Stimulated activated CD8-positive, alpha-beta memory T cell treated with anti-CD3 and anti-CD28 coated beads, Interleukin-12 subunit alpha, Interleukin-12 subunit beta, amount 100 ng/mL, for 1 hour (primary cell): ENCODE data around the gene RMI2.
A peak's percentile ranks its signal among the peaks of the same experiment; 100 is the strongest.

ENCODE experiments used
- DNase-seq: peaks from one replicate; pipeline ENCODE4 v3.0.0-alpha.2; 2020; ENCODE audit warnings: low read depth

The RMI2 gene

GRCh38 chr16:11384184-11384955, 39.1 kb downstream of the RMI2 start:
- no peak for DNase-seq

DNA sequence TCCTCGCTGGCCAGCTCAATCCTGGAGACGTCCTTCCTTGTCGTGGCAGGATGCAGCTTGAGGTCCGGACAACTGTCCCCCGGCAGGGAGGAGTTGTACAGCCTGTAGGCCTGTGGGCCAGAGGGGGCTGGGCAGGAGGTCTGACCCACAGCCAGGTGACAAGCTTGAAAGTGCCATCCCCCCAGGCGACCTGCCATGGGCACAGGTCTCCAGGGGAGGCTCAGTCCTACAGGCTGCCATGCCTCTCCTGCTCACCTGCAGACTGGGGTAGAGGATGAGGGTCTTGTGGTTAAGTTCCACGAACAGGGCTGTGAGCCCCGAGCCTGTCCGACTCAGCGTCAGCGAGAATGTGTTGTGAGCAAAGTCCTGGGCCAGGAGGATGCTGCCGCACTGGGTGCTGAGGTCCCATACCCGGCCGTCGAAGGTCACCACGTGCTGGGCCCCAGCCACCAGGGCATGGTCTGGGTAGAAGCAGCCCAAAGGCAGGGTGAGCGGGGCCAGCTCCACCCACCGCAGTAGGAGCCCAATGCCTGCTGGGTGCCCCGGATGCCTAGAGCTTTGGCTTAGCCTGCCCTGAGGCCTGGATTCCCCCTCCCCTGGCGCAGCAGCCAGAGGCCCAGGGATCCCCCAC, 39.8 kb downstream of the RMI2 start:
- no peak for DNase-seq

GRCh38 chr16:11386054-11386680, 40.9 kb downstream of the RMI2 start:
- DNase-seq = no peak

DNA sequence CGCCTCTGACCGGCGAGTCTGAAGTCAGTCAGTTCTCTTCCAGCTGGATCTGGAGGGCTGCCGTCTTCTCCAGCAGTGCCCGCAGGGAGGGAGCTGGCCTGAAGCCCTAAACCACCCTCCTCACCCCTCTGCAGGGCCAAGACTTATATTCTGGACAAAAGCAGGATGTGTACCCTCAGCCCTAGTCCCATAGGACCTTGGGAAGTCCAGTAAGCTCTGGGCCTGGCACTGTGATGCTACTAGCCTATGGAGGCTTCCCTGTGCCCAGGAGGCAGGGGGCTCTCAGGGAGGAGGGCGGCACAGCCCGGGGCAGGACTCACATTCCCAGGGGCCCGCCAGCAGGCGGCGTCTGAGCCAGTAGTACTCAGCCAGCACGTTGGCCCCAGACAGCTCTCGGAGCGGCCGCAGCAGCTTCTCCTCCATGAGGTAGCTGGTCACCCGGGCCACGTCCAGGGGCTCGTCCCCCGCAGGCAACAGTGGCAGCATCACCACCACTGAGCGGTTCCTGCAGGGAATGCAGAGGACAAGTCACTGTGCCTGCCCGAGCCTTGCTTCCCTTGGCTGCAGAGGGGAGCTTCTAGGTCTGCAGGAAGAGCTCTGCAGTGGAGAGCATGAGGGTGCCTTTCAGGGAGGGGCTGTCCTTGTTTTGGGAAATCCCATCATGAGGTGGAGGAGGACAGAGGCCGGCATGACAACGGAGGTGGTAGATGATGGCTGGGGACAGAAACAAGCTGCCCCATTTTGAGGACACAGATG, 41.7 kb downstream of the RMI2 start:
- no peak for DNase-seq

DNA sequence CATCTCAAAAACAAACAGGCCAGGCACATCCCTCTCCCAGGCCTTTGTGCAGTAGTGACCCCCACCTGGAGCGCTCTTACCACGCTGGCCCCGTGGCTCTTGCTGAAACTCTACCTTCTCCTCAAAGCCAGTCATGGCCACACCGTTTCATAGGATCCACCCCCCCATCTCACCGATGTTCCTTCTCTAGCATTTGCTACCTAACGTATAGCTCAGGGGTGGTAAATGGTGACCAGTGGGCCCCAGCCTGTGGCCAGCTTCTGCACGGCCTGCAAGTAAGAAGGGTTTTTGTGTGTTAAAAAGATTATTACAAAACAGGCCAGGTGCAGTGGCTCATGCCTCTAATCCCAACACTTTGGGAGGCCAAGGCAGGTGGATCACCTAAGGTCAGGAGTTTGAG, 43.8 kb downstream of the RMI2 start:
- DNase-seq = no peak

DNA sequence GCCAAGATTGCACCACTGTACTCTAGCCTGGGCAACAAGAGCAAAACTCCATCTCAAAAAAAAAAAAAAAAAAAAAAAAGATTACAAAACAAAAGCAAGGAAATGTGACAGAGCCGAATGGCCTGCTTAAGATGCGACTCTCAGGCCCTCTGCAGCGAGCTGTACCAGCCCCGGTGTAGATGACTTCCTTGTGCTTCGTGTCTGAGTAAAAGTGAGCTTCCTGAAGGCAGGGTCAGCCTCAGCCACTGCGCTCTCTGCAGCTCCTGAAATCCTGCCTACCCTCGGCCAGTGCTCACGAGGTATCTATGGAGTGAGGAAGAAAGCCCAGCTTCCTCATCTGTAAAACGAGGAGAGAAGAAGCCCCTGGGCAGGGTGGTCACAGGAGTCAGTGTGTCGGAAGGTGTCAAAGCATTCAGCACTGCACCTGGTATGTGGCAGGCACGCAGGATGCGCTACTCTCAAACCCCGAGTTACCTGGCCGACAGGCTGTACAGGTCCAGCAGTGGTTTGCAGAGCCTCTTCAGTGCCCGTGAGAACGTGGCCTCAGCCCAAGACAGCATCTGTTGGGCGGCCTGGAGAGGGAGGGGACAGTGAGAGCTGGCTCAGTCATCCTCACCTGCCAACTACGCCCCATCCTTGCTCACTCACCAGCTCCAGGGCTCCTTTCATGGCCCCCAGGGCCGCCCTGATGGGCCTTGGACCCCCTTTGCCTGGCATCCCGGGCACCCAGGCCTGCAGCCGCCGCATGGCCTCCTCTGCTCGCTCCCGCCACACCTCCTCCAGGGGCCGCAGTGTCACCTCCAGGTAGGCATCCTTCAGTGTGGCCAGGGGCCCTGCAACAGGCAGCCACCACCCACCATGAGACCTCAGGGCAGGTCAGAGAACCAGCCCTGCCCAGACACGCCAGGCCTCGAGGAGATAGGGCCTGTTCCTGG, 44.6 kb downstream of the RMI2 start:
- DNase-seq = no peak

DNA sequence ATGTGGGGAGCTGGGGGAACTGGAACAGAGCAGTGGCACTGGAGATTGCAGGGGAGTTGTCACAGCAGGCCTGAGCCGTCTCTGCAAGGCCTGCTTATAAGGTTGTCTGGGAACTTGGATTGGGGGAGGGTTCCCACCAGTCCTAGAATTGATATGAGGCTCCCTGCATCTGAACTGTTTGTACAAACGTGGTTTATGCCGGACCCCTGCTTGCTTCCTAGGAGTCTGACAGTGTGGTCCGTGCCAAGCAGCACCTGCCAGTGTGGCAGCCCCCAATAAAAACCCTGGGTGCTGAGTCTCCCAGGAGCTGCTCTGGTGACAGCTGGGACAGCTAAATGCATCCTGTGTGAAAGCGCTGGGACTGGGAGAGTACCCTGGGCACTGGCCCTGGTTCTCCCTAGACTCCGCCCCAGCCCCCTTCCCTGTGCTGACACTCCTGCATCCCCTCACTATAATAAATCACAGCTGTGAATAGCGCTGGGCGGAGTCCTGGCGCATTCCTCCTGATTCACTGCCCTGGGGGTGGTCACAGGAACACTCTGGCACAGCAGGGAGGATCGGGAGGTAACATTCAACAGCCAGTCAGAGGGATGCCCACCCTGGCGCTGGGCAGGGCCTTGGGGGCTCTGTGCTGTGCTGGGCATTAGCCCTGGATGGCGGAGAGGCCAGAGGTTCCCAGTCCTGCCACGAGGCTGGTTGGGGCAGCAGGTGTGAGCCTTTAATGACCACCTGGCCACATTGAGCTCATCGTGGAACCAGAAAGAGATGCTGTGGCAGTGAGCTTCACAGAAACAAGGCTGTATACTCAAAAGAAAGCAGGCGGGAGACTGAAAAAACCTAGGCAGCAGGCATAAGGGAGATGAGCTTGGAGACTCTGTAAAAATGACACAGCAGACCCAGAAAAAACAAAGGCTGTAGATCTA, 45.6 kb downstream of the RMI2 start:
- no peak for DNase-seq

DNA sequence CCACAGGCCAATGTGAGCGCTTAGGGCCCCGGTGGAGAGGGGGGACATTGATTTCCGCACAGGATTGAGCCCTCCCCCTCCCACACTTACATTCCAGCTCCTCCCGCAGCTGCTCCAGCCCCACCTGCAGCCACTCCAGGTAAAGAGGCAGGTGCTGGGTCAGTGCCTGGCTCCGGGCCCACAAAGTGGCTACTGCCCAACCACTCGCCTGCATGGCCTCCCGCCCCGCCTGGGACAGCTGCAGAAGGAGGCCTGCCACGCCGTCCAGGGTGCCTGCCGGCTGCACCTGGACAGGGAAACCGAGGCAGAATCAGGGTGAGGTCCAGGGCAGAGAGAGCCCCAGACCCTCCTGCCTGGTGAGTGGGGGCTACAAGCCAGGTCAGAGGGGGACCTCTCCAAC, 46.3 kb downstream of the RMI2 start:
- DNase-seq = no peak

DNA sequence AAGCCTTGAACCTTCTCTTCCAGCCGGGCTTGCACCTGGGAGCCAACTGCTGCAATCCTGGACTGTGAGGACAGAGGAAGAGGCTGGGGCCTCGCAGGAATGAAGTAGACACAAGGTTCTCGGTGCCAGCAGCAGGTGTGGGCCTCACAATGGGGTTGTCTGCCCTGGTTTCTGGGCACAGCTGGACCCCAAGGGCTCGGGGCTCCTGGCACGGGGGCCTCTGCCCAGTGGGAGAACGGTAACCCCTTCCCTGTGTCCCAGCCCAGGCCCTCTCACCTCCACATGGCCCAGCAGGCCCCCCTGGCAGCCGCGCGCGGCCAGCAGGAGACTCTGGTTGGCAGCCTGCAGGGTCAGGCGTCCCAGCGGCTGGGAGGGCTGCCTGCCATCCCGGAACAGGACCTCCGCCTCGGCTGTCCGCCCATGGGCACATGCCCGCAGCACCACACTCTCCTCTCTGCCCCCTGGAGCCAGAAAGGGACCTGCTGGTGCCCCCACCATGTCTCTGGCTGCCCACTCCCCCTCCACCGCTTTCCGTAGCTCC, 46.9 kb downstream of the RMI2 start:
- DNase-seq = no peak

DNA sequence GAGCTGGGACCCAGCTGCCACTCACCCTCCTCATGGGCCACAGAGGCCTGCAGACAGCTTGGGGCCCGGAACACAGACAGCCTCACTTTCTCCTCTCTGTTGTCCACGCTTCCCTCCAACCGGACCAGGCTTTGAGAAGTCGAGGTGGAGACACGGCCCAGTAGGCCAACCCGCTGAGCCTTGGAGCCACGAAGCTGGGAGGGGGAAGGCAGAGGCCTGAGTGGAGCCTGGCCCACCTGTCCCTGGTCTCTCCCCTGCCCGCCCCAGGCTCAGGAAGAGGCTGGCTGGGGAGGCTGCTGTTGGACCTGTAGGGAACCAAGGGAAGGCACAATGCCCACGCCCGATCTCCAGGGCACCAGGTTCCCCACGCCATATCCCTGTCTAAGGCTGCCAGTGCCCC, 48.1 kb downstream of the RMI2 start:
- DNase-seq = no peak

GRCh38 chr16:11393861-11394592, 48.8 kb downstream of the RMI2 start:
- no peak for DNase-seq

GRCh38 chr16:11394593-11394960, 49.3 kb downstream of the RMI2 start:
- no peak for DNase-seq

- DNase-seq = no peak
Measured at GRCh38 chr16:11395008-11395948, 50.0 kb downstream of the RMI2 start.

GRCh38 chr16:11395949-11396240, 50.6 kb downstream of the RMI2 start:
- DNase-seq = no peak

- peak; percentile 45 for DNase-seq
Measured at GRCh38 chr16:11396241-11397048, 51.2 kb downstream of the RMI2 start.

GRCh38 chr16:11398136-11398535, 52.9 kb downstream of the RMI2 start:
- DNase-seq = no peak

DNA sequence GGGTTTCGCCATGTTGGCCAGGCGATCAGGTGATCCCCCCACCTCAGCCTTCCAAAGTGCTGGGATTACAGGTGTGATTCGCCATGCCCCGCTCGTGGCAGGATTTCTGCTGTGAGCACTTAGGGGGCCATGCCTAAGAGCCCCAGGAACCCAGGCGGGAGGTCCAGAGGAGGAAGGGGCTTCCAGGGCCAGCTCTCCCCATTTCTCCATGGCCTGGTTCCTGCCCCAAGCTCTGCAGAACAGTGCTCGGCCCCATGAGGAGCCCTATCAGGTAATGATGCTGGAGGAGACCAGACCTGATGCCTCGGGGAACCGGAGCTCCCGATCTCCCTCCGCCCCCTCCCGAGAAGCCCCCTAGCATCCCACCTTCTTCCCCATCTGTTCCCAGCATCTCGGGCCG, 53.6 kb downstream of the RMI2 start:
- no peak for DNase-seq
